Activated CD8-positive, alpha-beta memory T cell treated with anti-CD3 and anti-CD28 coated beads, Interleukin-2, amount 50 U/mL, for 1 hour (primary cell): ENCODE data around the gene DLX3.

Source experiments
- DNase-seq: peaks from one replicate; pipeline ENCODE4 v3.0.0-alpha.2; 2020; ENCODE audit errors: extremely low read depth

Gene DLX3

GRCh38 chr17:50023520-50023919, 28.5 kb upstream of the DLX3 start:
- no peak for DNase-seq

DNA sequence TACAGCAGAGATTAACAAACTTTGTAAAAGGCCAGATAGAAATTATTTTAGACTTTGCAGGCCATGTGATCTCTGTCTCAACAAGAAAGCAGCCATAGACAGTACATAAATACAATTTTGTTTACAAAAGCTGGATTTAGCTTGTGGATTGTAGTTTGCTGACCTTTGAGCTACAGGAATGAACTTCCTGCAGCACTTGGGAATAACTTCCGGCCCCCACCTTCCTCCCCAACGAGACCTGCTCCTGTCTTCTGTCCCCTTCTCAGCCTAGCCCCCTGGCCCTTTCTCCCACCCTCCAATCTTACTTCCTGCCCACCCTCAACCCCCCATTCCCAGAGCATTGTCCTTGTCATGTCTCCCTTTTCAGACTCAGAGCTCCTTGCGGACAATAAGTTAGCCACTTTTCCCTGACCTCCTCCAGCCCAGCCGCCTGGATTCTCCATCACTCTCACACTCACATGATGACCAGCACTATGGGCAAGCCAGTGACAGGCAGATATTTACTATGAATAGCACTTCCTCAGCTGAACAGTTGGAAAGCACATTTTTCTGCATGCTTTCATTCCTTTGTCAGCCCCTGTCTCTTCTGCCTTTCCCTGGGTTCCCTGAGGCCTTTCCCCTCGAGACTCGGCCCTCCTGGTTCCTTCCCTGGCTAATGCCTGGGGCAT, 27.6 kb upstream of the DLX3 start:
- DNase-seq: no peak

DNA sequence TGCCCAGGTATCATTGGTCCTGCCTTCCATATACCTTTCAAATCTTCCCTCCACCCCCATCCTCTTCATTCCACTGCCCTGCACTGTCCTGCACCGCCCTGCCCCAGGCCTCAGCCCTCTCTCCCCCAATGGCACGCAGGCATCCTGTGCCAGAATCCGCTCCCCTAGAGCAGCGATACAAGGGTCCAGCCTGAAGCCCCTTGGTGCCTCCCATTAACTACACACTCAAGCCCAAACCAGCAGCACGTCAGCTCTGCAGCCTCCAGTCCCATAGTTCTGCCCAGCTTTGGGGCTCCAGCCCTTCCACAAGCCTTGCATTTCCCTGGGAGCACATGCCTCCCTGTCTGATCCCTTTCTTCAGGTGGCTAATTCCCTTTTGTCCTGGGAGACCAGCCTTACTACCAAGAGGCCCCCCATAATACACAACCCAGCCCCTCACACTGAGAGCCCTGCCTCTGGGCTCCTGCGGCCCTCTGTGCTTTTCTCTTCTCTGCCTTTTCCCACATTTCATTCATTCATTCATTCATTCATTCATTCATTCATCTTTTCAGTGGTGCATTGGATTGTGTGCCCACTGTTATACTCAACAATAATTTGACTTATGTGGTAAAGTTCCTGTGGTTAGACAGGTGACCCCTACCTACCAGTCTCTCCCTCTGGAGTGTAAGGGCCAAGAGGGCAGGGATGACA, 26.8 kb upstream of the DLX3 start:
- DNase-seq: no peak

DNA sequence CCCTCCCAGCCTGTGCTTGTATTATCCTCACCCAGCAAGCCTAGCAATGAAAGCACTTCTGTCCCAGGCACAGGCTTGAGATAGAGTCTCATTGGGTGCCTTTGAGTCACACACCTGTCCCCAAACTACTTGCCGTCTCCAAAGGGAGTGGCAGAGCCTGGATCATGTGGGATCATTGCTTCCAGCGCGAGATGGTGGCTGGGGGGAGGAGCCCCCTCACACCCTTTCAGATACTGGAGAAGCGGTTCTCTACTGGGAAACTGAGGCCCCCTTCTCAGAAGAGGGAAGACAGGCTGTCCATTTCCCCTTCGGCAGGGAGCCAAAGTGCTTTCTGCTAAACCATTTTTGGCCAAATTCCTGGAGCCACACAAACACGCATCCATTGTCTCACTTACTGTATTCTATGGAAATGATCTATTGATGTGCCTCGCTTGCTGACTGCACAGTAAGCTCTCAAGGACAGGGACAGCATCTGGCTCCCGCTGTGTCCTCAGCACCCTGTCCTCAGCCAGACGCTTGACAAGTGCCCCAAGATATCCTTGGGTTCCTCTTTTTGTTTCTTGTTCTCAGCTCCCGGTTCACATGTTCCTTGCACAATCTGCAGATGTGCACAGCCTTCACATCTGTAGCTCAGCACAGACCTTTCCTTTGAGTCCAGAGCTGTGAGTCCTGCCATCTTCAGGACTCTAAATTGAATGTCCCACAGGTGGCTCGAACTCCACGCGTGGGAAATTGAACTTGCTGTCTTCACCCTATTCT, 26.0 kb upstream of the DLX3 start:
- no peak for DNase-seq

- DNase-seq: no peak
Measured at GRCh38 chr17:50018909-50019308, 23.9 kb upstream of the DLX3 start.

GRCh38 chr17:50015146-50015545, 20.1 kb upstream of the DLX3 start:
- no peak for DNase-seq

DNA sequence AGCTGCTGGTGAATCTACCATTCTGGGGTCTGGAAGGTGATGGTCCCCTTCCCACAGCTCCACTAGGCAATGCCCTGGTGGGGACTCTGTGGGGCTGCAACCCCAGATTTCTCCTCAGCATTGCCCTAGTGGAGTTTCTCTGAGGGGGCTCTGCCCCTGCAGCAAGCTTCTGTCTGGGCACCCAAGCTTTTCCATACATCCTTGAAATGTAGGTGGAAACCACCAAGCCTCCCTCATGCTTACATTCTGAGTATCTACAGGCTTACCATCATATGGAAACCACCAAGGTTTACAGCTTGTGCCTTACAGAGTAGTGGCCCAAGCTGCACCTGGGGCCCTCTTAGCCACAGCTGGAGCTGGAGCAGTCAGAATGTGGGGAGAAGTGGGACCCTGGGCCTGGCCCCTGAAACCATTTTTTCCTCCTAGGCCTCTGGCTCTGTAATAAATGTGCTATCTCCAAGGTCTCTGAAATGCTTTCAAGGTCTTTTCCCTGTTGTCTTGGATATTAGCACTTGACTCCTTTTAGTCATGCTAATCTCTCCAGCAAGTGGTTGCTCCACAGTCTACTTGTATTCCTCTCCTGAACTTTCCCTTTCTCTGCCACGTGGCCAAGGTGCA, 19.6 kb upstream of the DLX3 start:
- no peak for DNase-seq

DNA sequence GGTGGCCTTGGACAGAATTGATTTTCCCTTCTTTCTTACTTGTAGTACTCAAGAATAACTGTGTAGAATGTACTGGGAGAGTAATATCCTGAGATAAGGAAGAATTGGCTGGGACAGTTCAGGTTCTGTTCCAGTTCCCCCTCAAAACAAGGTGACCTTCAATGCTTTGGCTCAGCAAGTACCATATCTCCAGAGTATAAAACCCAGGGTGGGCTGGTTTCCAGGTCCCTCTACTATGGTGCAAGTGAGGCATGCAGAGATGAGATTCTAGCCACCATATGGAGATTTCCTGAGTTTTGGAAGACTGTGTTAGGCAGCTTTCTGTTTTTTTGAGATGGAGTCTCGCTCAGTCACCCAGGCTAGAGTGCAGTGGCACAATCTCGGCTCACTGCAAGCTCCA, 18.1 kb upstream of the DLX3 start:
- no peak for DNase-seq

DNA sequence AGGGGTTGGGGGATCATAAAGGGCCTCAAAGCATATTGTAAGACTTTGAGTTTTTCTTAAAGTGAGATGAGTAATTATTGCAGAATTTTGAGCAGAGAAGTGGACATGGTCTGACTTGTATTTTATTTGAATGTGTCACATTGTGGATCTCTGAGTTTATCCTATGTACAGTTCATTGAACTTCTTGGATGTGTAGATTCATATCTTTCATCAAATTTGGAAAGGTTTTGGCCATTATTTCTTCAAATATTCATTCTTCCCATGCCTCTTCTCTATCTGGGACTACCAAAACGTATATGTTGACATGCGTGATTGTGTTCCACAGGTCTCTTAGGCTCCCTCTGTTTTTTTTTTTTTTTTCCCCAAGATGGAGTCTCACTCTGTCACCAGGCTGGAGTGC, 14.3 kb upstream of the DLX3 start:
- DNase-seq: no peak

DNA sequence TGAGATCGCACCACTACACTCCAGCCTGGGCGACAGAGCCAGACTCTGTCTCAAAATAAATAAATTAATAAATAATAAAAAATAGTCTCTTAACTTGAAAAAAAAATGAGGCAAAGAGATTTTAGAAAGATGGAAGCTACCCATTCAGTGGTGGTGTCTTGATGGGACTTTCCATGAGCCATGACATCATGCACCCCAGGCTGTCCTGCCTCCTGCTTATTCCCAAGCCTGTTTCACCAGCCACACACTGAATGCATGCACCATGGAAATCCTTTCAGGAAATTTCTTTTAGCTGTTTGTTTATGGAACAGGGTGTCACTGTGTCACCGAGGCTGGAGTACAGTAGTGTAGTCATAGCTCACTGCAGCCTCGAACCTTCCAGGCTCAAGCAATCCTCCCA, 8.9 kb upstream of the DLX3 start:
- no peak for DNase-seq

DNA sequence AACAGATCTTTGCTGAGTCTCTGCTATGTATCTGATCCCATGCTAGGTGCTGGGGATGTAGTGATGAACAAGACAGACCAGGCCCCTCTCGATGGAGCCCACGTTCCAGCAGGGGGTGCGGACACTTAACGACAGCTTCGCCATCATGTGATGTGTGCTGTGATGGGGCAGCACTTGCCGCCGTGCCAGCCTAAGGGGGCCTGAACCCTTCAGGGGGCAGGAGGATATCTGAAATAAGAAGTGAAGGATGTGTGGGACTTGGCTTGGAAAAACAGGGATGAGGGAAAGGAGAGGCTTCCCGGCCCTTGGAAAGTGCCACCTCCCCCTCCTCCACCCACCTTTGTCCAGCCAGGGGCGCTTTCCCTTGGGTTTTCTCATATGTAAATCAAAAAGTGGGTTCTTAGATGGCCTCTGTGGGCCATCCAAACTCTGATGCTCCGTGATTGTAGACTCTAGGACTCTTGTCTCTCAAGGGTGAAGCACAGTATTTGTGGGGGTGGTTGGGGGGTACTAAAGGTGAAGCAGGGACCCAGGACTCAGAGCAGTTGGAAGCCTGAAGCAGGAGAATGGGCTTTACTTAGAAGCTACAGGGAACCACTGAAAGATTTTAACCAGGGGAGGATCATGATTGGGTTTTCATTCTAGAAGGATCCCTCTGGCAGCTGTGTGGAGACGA, 4.0 kb upstream of the DLX3 start:
- DNase-seq: no peak

DNA sequence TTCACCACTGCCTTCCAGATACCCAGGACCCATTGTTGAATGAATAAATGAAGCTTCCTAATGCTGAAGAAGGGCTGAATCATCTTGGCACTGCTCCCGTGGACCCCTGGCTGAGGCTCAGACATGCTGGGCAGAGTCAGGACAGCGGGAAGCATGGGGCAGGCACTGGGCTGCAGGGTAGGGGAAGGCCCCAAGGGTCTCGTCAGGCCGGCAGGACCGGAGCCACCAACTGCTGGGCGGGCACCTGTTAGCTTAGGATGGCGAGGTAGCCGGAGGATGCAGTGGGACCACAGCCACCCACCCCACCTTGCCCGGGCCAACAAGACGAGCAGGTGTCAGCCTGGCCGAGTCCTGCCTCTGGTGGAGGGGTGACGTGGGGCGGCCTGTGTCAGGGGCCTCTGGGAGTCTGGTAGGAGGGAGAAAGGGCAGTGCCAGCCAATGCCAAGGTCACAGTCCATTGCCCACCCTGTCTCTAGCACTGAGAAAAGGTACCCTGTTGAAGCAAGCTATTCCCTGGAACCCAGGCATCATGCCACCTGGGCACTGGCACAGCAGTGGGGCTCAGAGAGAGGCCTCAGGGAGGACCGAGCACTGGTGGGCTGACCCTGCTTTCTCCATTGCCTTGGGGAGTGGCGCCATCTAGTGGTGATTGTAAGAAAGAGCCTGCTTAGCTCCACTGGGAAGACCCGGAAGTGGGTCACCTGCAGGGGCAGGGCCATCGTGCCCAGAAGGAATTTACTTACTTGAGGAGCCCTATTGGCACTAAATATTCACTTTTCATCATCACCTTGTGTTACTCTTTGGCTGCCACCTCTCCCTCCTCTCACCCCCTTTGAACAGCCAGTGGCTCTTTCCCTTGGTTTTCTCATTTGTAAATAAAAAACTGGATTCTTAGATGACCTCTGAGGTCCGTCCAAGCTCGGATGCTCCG, 3.0 kb upstream of the DLX3 start:
- peak; percentile 78 for DNase-seq

DNA sequence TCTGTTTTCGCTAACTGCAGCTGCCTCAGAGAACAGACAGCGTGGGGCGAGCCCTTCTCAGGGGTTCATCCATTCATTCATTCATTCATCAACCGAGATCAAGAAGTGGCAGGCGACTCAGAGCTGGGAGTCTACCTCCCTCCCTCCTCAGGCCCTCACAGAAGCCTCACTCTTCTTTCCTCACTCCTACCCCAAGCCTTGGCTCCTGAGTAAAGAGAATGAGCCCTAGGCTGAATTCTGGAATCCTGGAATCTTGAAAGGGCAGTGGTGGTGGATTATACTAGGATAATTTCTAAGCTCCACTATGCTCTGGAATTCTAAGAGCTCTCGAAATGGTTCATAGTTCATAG, 2.3 kb upstream of the DLX3 start:
- DNase-seq: no peak

GRCh38 chr17:49996495-49997300, 1.7 kb upstream of the DLX3 start:
- no peak for DNase-seq

GRCh38 chr17:49996121-49996494, 1.1 kb upstream of the DLX3 start:
- DNase-seq: no peak

GRCh38 chr17:49994085-49995054, 654 bp downstream of the DLX3 start:
- DNase-seq: no peak

DNA sequence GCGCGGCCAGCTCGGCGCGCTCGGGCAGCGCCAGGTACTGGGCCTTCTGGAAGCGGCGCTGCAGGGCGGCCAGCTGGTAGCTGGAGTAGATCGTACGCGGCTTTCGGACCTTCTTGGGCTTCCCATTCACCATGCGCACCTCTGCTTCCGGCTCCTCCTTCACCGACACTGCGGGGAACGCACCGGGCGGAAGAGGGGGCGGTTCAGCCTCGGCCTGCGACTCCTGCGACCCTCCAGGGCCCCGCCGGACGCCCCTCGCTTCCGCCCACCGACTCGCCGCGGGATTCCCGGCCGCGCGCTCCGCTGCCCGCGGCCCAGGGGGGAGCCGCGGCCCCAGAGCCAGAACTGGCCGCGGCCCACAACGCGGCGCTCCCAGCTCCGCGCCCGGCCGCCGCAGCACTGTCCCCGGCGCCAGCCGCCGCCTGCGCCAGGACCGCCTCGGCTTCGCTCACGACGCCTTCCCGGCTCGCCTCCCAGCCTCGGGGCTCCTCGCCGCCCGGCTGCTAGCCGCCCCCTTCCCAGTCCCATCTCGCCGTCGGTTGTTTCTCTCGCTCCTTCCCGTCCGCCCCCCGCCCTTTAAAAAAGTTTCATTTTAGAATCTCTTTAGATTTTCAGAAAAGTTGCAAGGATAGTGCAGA, 1.5 kb downstream of the DLX3 start:
- DNase-seq: no peak

DNA sequence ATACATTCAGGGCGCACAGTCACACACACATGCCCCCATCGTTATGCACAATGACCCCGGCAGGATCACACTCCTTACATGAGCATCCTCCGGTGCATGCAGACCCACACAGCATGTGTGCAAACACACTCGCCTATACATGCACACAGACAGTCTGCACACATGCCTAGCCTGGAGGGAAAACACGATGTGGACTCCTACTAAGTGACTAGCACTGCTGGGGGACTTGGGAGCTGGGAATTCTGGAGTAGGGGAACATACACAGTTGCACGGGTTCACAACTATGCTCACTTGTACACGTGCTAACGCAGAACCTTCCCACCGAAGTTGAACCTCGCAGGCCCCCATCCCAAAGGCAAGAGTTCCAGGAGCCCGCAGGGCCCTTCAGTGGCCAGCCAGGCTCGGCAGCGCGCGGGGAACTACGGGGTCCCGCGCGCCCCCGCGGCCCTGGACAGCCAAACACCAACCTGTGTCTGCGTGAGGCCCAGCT, 2.0 kb downstream of the DLX3 start:
- DNase-seq: no peak
